Activated T-helper 17 cell treated with anti-CD3 and anti-CD28 coated beads, Interleukin-2, amount 50 U/mL, for 72 hours (primary cell): ENCODE measurements around the gene AMBN. TPM values are rescaled to one million over a fixed set of nuclear protein-coding genes. Genes with fewer than 3 reads are reported as not detected.

Source experiments
- ATAC-seq: fragments of 150-1000 bp; cut with Tn5 transposase; replicated peaks from 2 replicates; pipeline ENCODE4 v1.10.0; 2021; ENCODE audit warnings: mild to moderate bottlenecking, moderate library complexity
- H3K27ac Mint-ChIP-seq: one replicate; pipeline ENCODE4 v1.8.0; 2022; ENCODE audit warnings: mixed read lengths
- H3K27me3 Mint-ChIP-seq: one replicate; pipeline ENCODE4 v1.8.0; 2022; ENCODE audit warnings: mixed read lengths
- H3K36me3 Mint-ChIP-seq: one replicate; pipeline ENCODE4 v1.8.0; 2022; ENCODE audit warnings: low read depth, mild to moderate bottlenecking, mixed read lengths
- H3K4me1 Mint-ChIP-seq: one replicate; pipeline ENCODE4 v1.8.0; 2022; ENCODE audit warnings: mixed read lengths
- H3K4me3 Mint-ChIP-seq: one replicate; pipeline ENCODE4 v1.8.0; 2022; ENCODE audit warnings: mild to moderate bottlenecking, mixed read lengths
- H3K9me3 Mint-ChIP-seq: one replicate; pipeline ENCODE4 v1.8.0; 2022; ENCODE audit warnings: mixed read lengths
- total RNA-seq, 2 donors: library from RNA; stranded (reverse); gene quantifications; one replicate each; pipeline ENCODE4 v1.2.3, GENCODE V29; 2022

Gene AMBN
- not detected for total RNA-seq

- no peak within 1 kb of the TSS for H3K27ac Mint-ChIP-seq
- no peak within 1 kb of the TSS for H3K4me3 Mint-ChIP-seq
- ATAC-seq = no peak
- no peaks in the 10 kb centered on the region for H3K9me3 Mint-ChIP-seq
- peaks cover 4% of the 10 kb centered on the region for H3K27me3 Mint-ChIP-seq
- no peaks in the 10 kb centered on the region for H3K36me3 Mint-ChIP-seq
- no peaks in the 10 kb centered on the region for H3K4me1 Mint-ChIP-seq
These were observed at the start of gene AMBN for GRCh38 chr4:70591955-70592582. AMBN (plus strand) TSS chr4:70592256; CDS start chr4:70592359, 103 bp downstream.

GRCh38 chr4:70544279-70544868 is 47.7 kb upstream of the AMBN start:
- H3K27me3 Mint-ChIP-seq = peaks cover 19% of the 10 kb centered on the region
- ATAC-seq = no peak
- H3K27ac Mint-ChIP-seq = no peak overlapping the region
- no peaks in the 10 kb centered on the region for H3K4me1 Mint-ChIP-seq
- no peaks in the 10 kb centered on the region for H3K9me3 Mint-ChIP-seq
- no peaks in the 10 kb centered on the region for H3K36me3 Mint-ChIP-seq
- no peak overlapping the region for H3K4me3 Mint-ChIP-seq

GRCh38 chr4:70556856-70557255 is 35.2 kb upstream of the AMBN start:
- no peak overlapping the region for H3K27ac Mint-ChIP-seq
- peaks cover 5% of the 10 kb centered on the region for H3K4me1 Mint-ChIP-seq
- H3K4me3 Mint-ChIP-seq = no peak overlapping the region
- no peaks in the 10 kb centered on the region for H3K9me3 Mint-ChIP-seq
- peaks cover 9% of the 10 kb centered on the region for H3K27me3 Mint-ChIP-seq
- no peaks in the 10 kb centered on the region for H3K36me3 Mint-ChIP-seq
- ATAC-seq = no peak

GRCh38 chr4:70559211-70559830 is 32.7 kb upstream of the AMBN start:
- no peaks in the 10 kb centered on the region for H3K9me3 Mint-ChIP-seq
- no peaks in the 10 kb centered on the region for H3K27me3 Mint-ChIP-seq
- peaks cover 5% of the 10 kb centered on the region for H3K4me1 Mint-ChIP-seq
- no peak for ATAC-seq
- H3K4me3 Mint-ChIP-seq = no peak overlapping the region
- no peaks in the 10 kb centered on the region for H3K36me3 Mint-ChIP-seq
- no peak overlapping the region for H3K27ac Mint-ChIP-seq

GRCh38 chr4:70559924-70560323 is 32.1 kb upstream of the AMBN start:
- Mint-ChIP-seq H3K4me3 (no peak overlapping the region), H3K27me3 (no peaks in the 10 kb centered on the region), H3K27ac (no peak overlapping the region), H3K9me3 (no peaks in the 10 kb centered on the region), H3K4me1 (peaks cover 5% of the 10 kb centered on the region), H3K36me3 (no peaks in the 10 kb centered on the region)
- no peak for ATAC-seq

GRCh38 chr4:70564033-70564432 is 28.0 kb upstream of the AMBN start:
- Mint-ChIP-seq H3K4me3 (no peak overlapping the region), H3K27me3 (no peaks in the 10 kb centered on the region), H3K36me3 (no peaks in the 10 kb centered on the region), H3K9me3 (peaks cover 3% of the 10 kb centered on the region), H3K4me1 (no peaks in the 10 kb centered on the region), H3K27ac (no peak overlapping the region)
- no peak for ATAC-seq

- Mint-ChIP-seq H3K27ac (no peak overlapping the region), H3K27me3 (peaks cover 8% of the 10 kb centered on the region), H3K4me3 (no peak overlapping the region), H3K9me3 (peaks cover 3% of the 10 kb centered on the region), H3K36me3 (no peaks in the 10 kb centered on the region), H3K4me1 (no peaks in the 10 kb centered on the region)
- ATAC-seq = no peak
These were observed 21.3 kb upstream of the AMBN start for GRCh38 chr4:70570796-70571195.

GRCh38 chr4:70571772-70572171 is 20.3 kb upstream of the AMBN start:
- no peaks in the 10 kb centered on the region for H3K4me1 Mint-ChIP-seq
- peaks cover 3% of the 10 kb centered on the region for H3K9me3 Mint-ChIP-seq
- peaks cover 10% of the 10 kb centered on the region for H3K27me3 Mint-ChIP-seq
- no peak for ATAC-seq
- H3K27ac Mint-ChIP-seq = no peak overlapping the region
- no peaks in the 10 kb centered on the region for H3K36me3 Mint-ChIP-seq
- no peak overlapping the region for H3K4me3 Mint-ChIP-seq

- no peak overlapping the region for H3K4me3 Mint-ChIP-seq
- peaks cover 4% of the 10 kb centered on the region for H3K9me3 Mint-ChIP-seq
- no peaks in the 10 kb centered on the region for H3K36me3 Mint-ChIP-seq
- no peak for ATAC-seq
- peaks cover 9% of the 10 kb centered on the region for H3K27me3 Mint-ChIP-seq
- H3K27ac Mint-ChIP-seq = no peak overlapping the region
- H3K4me1 Mint-ChIP-seq = no peaks in the 10 kb centered on the region
These were observed 16.1 kb upstream of the AMBN start for GRCh38 chr4:70575964-70576363.

GRCh38 chr4:70577220-70577927 is 14.7 kb upstream of the AMBN start:
- H3K27me3 Mint-ChIP-seq = peaks cover 7% of the 10 kb centered on the region
- no peak for ATAC-seq
- H3K4me1 Mint-ChIP-seq = no peaks in the 10 kb centered on the region
- no peaks in the 10 kb centered on the region for H3K36me3 Mint-ChIP-seq
- H3K9me3 Mint-ChIP-seq = peaks cover 4% of the 10 kb centered on the region
- no peak overlapping the region for H3K4me3 Mint-ChIP-seq
- no peak overlapping the region for H3K27ac Mint-ChIP-seq

- peaks cover 9% of the 10 kb centered on the region for H3K27me3 Mint-ChIP-seq
- H3K4me3 Mint-ChIP-seq = no peak overlapping the region
- peaks cover 4% of the 10 kb centered on the region for H3K9me3 Mint-ChIP-seq
- H3K36me3 Mint-ChIP-seq = no peaks in the 10 kb centered on the region
- H3K27ac Mint-ChIP-seq = no peak overlapping the region
- no peak for ATAC-seq
- H3K4me1 Mint-ChIP-seq = no peaks in the 10 kb centered on the region
These were observed 10.1 kb upstream of the AMBN start for GRCh38 chr4:70581980-70582379.

- ATAC-seq = no peak
- Mint-ChIP-seq H3K36me3 (no peaks in the 10 kb centered on the region), H3K27ac (no peak overlapping the region), H3K9me3 (no peaks in the 10 kb centered on the region), H3K4me3 (no peak overlapping the region), H3K4me1 (no peaks in the 10 kb centered on the region), H3K27me3 (peaks cover 6% of the 10 kb centered on the region)
These were observed 7.9 kb upstream of the AMBN start for GRCh38 chr4:70583952-70584834.

GRCh38 chr4:70586841-70587240 is 5.2 kb upstream of the AMBN start:
- ATAC-seq = no peak
- Mint-ChIP-seq H3K27ac (no peak overlapping the region), H3K36me3 (no peaks in the 10 kb centered on the region)

GRCh38 chr4:70589785-70590184 is 2.3 kb upstream of the AMBN start:
- no peaks in the 10 kb centered on the region for H3K4me1 Mint-ChIP-seq
- no peak overlapping the region for H3K4me3 Mint-ChIP-seq
- ATAC-seq = no peak
- H3K36me3 Mint-ChIP-seq = no peaks in the 10 kb centered on the region
- no peak overlapping the region for H3K27ac Mint-ChIP-seq
- H3K9me3 Mint-ChIP-seq = no peaks in the 10 kb centered on the region
- H3K27me3 Mint-ChIP-seq = no peaks in the 10 kb centered on the region

More at GRCh38 chr4:70586841-70587240, 5.2 kb upstream of the AMBN start:
- Mint-ChIP-seq H3K4me3 (no peak overlapping the region), H3K4me1 (no peaks in the 10 kb centered on the region), H3K9me3 (no peaks in the 10 kb centered on the region), H3K27me3 (peaks cover 6% of the 10 kb centered on the region)
